ENCODE results near the gene STARD3NL. TPM values are rescaled to one million over a fixed set of nuclear protein-coding genes. Genes with fewer than 3 reads are reported as not detected.

Gene STARD3NL
- total RNA-seq, 1 donor from 2014 or later, result 19.7 TPM

- Histone ChIP-seq H3K4me1 (peaks cover 0 to 15% of the 10 kb centered on the region in 2 donors), H3K36me3 (peaks cover 0 to 6% of the 10 kb centered on the region in 2 donors), H3K27ac (no peak overlapping the region), H3K9me3 (no peaks in the 10 kb centered on the region), H3K27me3 (no peaks in the 10 kb centered on the region), H3K4me3 (no peak overlapping the region)
- no peak for TF ChIP-seq CTCF (IDR thresholded peaks at IDR 0.05)
- no peak for DNase-seq (ENCODE audit: low spot score in 2 of 2)
- intact Hi-C loops (cut with DNase I), result no loop called here
Measured at GRCh38 chr7:38199782-38200181, 21.7 kb downstream of the STARD3NL start.

GRCh38 chr7:38206071-38206470 lies 28.0 kb downstream of the STARD3NL start:
- no peak for DNase-seq (ENCODE audit: low spot score in 2 of 2)
- Histone ChIP-seq H3K36me3 (peaks cover 4 to 23% of the 10 kb centered on the region in 2 donors), H3K4me1 (no peaks in the 10 kb centered on the region), H3K9me3 (no peaks in the 10 kb centered on the region), H3K27me3 (no peaks in the 10 kb centered on the region), H3K4me3 (no peak overlapping the region), H3K27ac (no peak overlapping the region)
- TF ChIP-seq CTCF (IDR thresholded peaks at IDR 0.05), result no peak
- intact Hi-C loops (cut with DNase I), result no loop called here

DNA sequence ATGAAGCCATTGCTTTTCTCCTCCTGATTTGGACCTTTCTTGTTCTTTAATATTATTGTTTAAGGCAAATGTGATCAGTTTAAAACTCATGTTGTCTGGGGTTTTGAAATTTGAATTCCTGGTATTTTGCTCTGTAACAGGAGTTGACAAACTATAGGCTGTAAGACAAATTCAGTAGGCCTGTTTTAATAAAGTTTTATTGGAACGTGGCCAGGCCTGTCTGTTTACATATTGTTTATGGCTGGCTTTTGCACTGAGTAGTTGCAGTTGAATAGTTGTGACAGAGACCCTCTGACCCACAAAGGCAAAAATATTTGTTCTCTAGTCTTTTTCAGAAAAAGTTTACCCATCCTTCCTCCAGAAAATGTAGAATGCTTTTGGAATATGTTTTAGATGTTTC lies 29.8 kb downstream of the STARD3NL start:
- no peak for DNase-seq (ENCODE audit: low spot score in 2 of 2)
- Histone ChIP-seq H3K27ac (no peak overlapping the region), H3K27me3 (no peaks in the 10 kb centered on the region), H3K4me1 (no peaks in the 10 kb centered on the region), H3K36me3 (peaks cover 4 to 17% of the 10 kb centered on the region in 2 donors), H3K9me3 (no peaks in the 10 kb centered on the region), H3K4me3 (no peak overlapping the region)
- intact Hi-C loops (cut with DNase I), result no loop called here
- TF ChIP-seq CTCF (IDR thresholded peaks at IDR 0.05), result no peak

GRCh38 chr7:38211486-38211885 lies 33.4 kb downstream of the STARD3NL start:
- intact Hi-C loops (cut with DNase I), result no loop called here
- TF ChIP-seq CTCF (IDR thresholded peaks at IDR 0.05), result no peak
- Histone ChIP-seq H3K4me1 (peaks cover 0 to 2% of the 10 kb centered on the region in 2 donors), H3K4me3 (no peak overlapping the region), H3K9me3 (no peaks in the 10 kb centered on the region), H3K36me3 (peaks cover 4 to 26% of the 10 kb centered on the region in 2 donors), H3K27ac (no peak overlapping the region), H3K27me3 (no peaks in the 10 kb centered on the region)
- no peak for DNase-seq (ENCODE audit: low spot score in 2 of 2)

GRCh38 chr7:38211940-38212339 lies 33.9 kb downstream of the STARD3NL start:
- Histone ChIP-seq H3K4me1 (peaks cover 0 to 2% of the 10 kb centered on the region in 2 donors), H3K27me3 (no peaks in the 10 kb centered on the region), H3K36me3 (peaks cover 4 to 30% of the 10 kb centered on the region in 2 donors), H3K27ac (no peak overlapping the region), H3K4me3 (no peak overlapping the region), H3K9me3 (no peaks in the 10 kb centered on the region)
- no peak for DNase-seq (ENCODE audit: low spot score in 2 of 2)
- intact Hi-C loops (cut with DNase I), result no loop called here
- no peak for TF ChIP-seq CTCF (IDR thresholded peaks at IDR 0.05)

GRCh38 chr7:38215115-38215514 lies 37.1 kb downstream of the STARD3NL start:
- H3K4me1 ChIP-seq, result peaks cover 0 to 2% of the 10 kb centered on the region in 2 donors
- no peaks in the 10 kb centered on the region for H3K27me3 ChIP-seq
- intact Hi-C loops (cut with DNase I), result no loop called here
- H3K9me3 ChIP-seq, result no peaks in the 10 kb centered on the region
- DNase-seq (ENCODE audit: low spot score in 2 of 2), result no peak
- H3K27ac ChIP-seq, result peak overlapping the region in 1 of 2 donors; percentile 50
- no peak overlapping the region for H3K4me3 ChIP-seq
- TF ChIP-seq CTCF (IDR thresholded peaks at IDR 0.05), result no peak
- H3K36me3 ChIP-seq, result peaks cover 17 to 37% of the 10 kb centered on the region in 2 donors
